HepG2 (cell line): ENCODE data around the gene CST3. TPM values are rescaled to one million over a fixed set of nuclear protein-coding genes. Genes with fewer than 3 reads are reported as not detected.
A peak's percentile ranks its signal among the peaks of the same experiment; 100 is the strongest.

ENCODE experiments used
- BHLHE40 ChIP-seq: IDR thresholded peaks from 2 replicates; pipeline ENCODE4 v1.6.1; 2011; ENCODE audit warnings: low read length, improper control_type of control experiment
- CEBPB ChIP-seq: IDR thresholded peaks from 2 replicates; pipeline ENCODE4 v1.6.1; 2011; ENCODE audit warnings: low read depth, low read length, improper control_type of control experiment, borderline replicate concordance
- IKZF5 ChIP-seq: IDR thresholded peaks from 2 replicates; pipeline ENCODE4 v1.6.1; 2018; ENCODE audit warnings: missing genetic modification reagents, mild to moderate bottlenecking, missing compliant biosample characterization
- KDM5B ChIP-seq: sonication (generic); formaldehyde crosslinking; IDR thresholded peaks from 2 replicates; pipeline ENCODE4 v1.4.0; 2020; ENCODE audit warnings: missing genetic modification reagents, mild to moderate bottlenecking, borderline replicate concordance
- MED1 ChIP-seq: sonication (generic); formaldehyde crosslinking; IDR thresholded peaks from 2 replicates; pipeline ENCODE4 v1.4.0; 2020; ENCODE audit warnings: missing genetic modification reagents
- NFATC3 ChIP-seq: sonication (generic); formaldehyde crosslinking; IDR thresholded peaks from 2 replicates; pipeline ENCODE4 v1.5.1; 2020; ENCODE audit warnings: mild to moderate bottlenecking, missing genetic modification reagents
- RCOR2 ChIP-seq: IDR thresholded peaks from 2 replicates; pipeline ENCODE4 v1.6.1; 2016; ENCODE audit warnings: missing biosample characterization, missing genetic modification reagents
- SMARCE1 ChIP-seq: fragments of 450-650 bp; IDR thresholded peaks from 2 replicates; pipeline ENCODE4 v1.6.1; 2017; ENCODE audit warnings: borderline replicate concordance
- TRIM22 ChIP-seq: fragments of 450-650 bp; IDR thresholded peaks from 2 replicates; pipeline ENCODE4 v1.6.1; 2017
- U2AF1 ChIP-seq: fragments of 200-400 bp; formaldehyde crosslinking; optimal IDR thresholded peaks from 2 replicates; pipeline ENCODE3; 2017; ENCODE audit warnings: mild to moderate bottlenecking, low read depth, low read length
- ZBTB26 ChIP-seq: IDR thresholded peaks from 2 replicates; pipeline ENCODE4 v1.6.1; 2016; ENCODE audit warnings: missing compliant biosample characterization, missing genetic modification reagents, borderline replicate concordance
- ZNF232 ChIP-seq: sonication (generic); formaldehyde crosslinking; IDR thresholded peaks from 2 replicates; pipeline ENCODE4 v1.4.0; 2020; ENCODE audit warnings: missing genetic modification reagents, borderline replicate concordance
- ZNF251 ChIP-seq: sonication (generic); formaldehyde crosslinking; IDR thresholded peaks from 2 replicates; pipeline ENCODE4 v1.9.0; 2021; ENCODE audit warnings: mild to moderate bottlenecking, missing genetic modification reagents
- ZNF431 ChIP-seq: sonication (generic); formaldehyde crosslinking; IDR thresholded peaks from 2 replicates; pipeline ENCODE4 v1.9.0; 2022; ENCODE audit warnings: missing genetic modification reagents, low read depth, mild to moderate bottlenecking, borderline replicate concordance
- ZNF550 ChIP-seq: sonication (generic); formaldehyde crosslinking; IDR thresholded peaks from 2 replicates; pipeline ENCODE4 v1.4.0; 2020; ENCODE audit warnings: mild to moderate bottlenecking, missing genetic modification reagents, borderline replicate concordance
- ZNF570 ChIP-seq: sonication (generic); formaldehyde crosslinking; IDR thresholded peaks from 2 replicates; pipeline ENCODE4 v1.4.0; 2020; ENCODE audit warnings: mild to moderate bottlenecking, missing genetic modification reagents, borderline replicate concordance
- ZNF580 ChIP-seq: IDR thresholded peaks from 2 replicates; pipeline ENCODE4 v1.6.1; 2016; ENCODE audit warnings: low read depth, borderline replicate concordance
- ZNF704 ChIP-seq: sonication (generic); formaldehyde crosslinking; IDR thresholded peaks from 2 replicates; pipeline ENCODE4 v1.8.1; 2023; ENCODE audit warnings: mild to moderate bottlenecking, inconsistent platforms, moderate library complexity, missing genetic modification reagents, borderline replicate concordance
- ZNF720 ChIP-seq: sonication (generic); formaldehyde crosslinking; IDR thresholded peaks from 2 replicates; pipeline ENCODE4 v1.4.0; 2020; ENCODE audit warnings: missing genetic modification reagents
- ZXDC ChIP-seq: sonication (generic); formaldehyde crosslinking; IDR thresholded peaks from 2 replicates; pipeline ENCODE4 v1.5.0; 2020; ENCODE audit warnings: mild to moderate bottlenecking, missing genetic modification reagents
- polyA plus RNA-seq, 8 experiments: library from polyadenylated mRNA; depleted of rRNA in 3 of 8; stranded (reverse) in 7 of 8; unstranded in 1 of 8; fragments of >200 nt; fragmentation: Illumina TruSeq in 4 of 8; extraction: Trizol in 4 of 8; gene quantifications; 2 replicates each; pipeline versions ENCODE4 v1.2.1 to v1.2.3, GENCODE V29; 2011 to 2016; ENCODE audit warnings: low read depth in 4 of 8, missing spikeins in 1 of 8, mixed read lengths in 1 of 8; ENCODE audit not compliant: insufficient read depth in 1 of 8
- total RNA-seq, 5 experiments: library from RNA; depleted of rRNA; stranded (reverse); fragments of >200 nt; fragmentation: Illumina TruSeq; extraction: Trizol; gene quantifications; 2 replicates each; pipeline ENCODE4 v1.2.3, GENCODE V29; 2016; ENCODE audit warnings: low read depth in 1 of 5

CST3 gene
- total and polyA plus RNA-seq, 2 of the 13 experiments (the other 11 are each of a cell fraction or from before 2014, with no cell fraction given) = 690 to 1,005 TPM

- TF ChIP-seq ZXDC = no peak
- no peak for TF ChIP-seq NFATC3 (CRISPR knock-in tag)
- TF ChIP-seq SMARCE1 = no peak
- peak; percentile 93 for TF ChIP-seq IKZF5
- TF ChIP-seq ZNF431 = no peak
- no peak for TF ChIP-seq TRIM22
- no peak for TF ChIP-seq ZNF550 (CRISPR knock-in tag)
- no peak for TF ChIP-seq ZNF704 (CRISPR knock-in tag)
- no peak for TF ChIP-seq ZNF251 (CRISPR knock-in tag)
- TF ChIP-seq ZNF580 = peak; percentile 94; the same call in 1 of the 2 replicates
- no peak for TF ChIP-seq ZNF570 (CRISPR knock-in tag)
- peak; percentile 87 for TF ChIP-seq MED1 (CRISPR knock-in tag)
- TF ChIP-seq U2AF1 = peak; percentile 70
- TF ChIP-seq ZBTB26 (CRISPR knock-in tag) = peak; percentile 86; the same call in 1 of the 2 replicates
- TF ChIP-seq CEBPB = 0 out of 2 replicates have a peak, but pooled peaks have one; percentile 24
- no peak for TF ChIP-seq BHLHE40
- TF ChIP-seq RCOR2 (CRISPR knock-in tag) = peak; percentile 49; the same call in 1 of the 2 replicates
- TF ChIP-seq KDM5B (CRISPR knock-in tag) = peak; percentile 78
- no peak for TF ChIP-seq ZNF720 (CRISPR knock-in tag)
- TF ChIP-seq ZNF232 (CRISPR knock-in tag) = peak; percentile 61; the same call in 1 of the 2 replicates
Observed at GRCh38 chr20:23640671-23641667, 3.2 kb upstream of the CST3 start (continued).
